ENCODE results near the gene NGEF.
"Not testable (repeated sequence)": the region's sequence is repeated elsewhere in the genome, so short reads cannot be mapped to it uniquely, and the experiment has no call there.

NGEF gene

DNA sequence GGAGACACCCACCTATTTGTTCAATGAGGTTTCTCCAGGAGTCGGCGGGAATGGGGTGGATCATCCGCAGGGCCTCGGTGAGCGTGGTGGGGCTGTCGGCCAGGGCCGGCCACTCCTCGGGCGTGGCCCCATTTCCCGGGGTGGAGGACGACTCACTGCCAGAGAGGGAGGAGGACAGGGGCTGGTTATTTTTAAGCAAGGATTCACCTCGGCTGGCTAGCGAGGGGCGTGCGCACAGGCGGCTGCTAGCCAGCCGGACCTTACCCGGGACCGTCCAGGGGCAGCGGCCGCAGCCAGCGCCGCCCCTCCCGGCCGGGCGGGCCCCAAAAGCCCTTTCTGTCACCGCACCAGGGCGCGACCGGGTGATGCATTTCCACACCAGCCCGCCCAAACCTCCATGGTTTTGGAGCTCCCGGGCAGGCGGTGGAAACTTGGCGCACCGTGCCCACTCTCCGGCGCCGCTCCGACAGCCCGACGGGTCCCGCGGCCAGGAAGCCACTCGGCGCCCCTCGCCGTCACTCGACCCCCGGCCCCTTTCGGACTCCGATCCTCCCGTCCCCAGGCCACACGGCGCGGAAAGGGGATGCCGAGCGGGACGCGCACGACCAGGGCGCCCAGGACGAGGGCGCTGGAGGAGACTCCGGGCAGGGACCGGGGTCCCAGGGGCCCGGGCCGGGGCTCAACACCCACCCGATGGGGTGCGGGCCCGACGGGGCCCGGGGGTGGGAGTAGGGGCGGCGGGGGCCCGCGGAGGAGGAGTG, 85.8 kb downstream of the NGEF start:
- no peak for DNase-seq (ENCODE audit: low read depth in 2 of 2)

DNA sequence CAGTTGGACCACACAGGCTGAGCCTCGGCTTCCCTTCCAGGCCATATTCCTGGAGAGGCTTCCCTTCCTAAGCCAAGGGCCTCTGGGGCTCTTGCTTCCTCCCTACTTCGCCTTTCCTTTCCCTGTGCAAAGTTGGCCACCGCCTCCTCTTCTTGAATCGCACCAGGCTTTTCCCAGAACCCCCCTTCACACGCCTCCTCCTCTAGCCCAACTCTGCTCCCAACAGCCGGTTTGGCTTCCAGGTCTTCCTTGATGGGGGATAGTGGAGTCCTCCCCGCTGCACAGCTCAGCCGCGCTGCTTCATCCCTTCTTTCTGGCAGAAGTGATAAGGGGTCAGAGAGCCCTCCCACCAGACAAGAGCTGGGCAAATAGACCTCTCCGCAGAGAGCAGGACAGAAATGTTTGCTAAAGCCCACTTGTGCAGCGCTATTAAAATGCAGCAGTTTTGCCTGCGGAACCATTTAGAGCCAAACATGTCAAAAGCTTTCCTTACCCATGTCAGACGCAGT, 86.6 kb downstream of the NGEF start:
- DNase-seq (ENCODE audit: low read depth in 2 of 2) = no peak

DNA sequence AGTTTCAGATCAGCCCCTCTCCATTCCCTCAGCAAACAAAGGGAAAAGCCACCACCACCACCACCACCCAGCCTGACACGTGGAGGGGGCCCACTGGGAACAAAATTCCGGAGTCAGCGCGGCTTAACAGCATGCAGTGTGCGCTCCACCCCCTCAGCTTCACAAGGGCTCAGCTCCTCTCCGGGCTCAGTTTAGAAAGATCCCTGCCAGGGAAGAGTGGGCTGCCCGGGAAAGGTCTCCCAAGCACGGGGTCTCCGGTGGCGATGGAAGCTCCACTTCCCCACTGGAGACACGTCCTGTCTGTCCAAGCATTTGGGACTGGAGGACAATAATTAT, 87.3 kb downstream of the NGEF start:
- no peak for DNase-seq (ENCODE audit: low read depth in 2 of 2)

DNA sequence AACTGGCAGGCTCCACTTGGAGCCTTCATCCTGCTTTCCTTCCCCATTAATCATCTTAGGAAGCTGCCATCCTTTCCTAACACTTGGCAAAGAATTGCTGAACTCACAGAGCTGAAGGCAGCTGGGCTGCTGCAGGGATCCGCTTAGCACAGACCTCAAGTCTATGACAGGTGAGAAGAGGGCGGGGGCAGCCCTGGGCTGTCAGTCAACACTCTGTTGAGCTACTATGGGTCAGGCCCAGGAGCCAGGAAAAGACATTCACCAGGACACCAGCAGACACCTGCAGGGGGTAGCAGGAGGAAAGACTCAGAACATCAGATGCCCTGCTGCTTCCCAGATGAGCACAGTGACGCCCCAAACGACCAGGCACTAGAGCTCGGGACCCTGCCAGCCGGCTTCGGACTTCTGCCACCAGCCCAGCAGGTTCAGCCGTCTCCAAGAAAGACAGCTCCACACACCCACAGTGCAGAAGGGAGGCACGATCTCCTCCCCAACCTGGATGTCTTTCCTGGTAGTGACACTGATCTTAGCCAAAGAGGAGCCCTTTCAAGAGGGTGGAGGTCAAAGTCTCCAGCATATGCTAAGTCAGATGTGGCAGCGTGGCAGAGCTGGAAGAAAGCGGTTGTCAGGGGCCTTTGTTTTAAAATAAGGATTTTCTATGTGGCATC, 87.8 kb downstream of the NGEF start:
- DNase-seq (ENCODE audit: low read depth in 2 of 2) = no peak

DNA sequence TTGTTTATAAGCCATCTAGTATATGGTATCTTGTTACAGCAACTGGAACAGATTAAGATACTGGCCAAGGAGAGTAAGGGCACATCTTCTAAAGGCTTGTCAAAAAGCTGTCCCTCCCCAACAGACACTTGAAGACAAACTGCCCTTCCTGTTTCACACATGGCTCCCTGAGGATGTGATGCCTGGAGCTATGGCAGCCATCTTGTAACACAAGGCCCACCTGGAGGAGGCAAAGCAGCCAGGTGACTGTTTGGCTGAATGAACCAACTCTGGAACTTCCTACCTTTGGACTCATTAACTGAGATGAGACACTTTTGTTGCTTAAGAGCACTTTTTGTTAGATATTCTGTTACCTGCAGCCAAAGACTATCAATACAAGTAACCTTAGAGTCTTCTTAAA, 88.6 kb downstream of the NGEF start:
- DNase-seq (ENCODE audit: low read depth in 2 of 2) = no peak

DNA sequence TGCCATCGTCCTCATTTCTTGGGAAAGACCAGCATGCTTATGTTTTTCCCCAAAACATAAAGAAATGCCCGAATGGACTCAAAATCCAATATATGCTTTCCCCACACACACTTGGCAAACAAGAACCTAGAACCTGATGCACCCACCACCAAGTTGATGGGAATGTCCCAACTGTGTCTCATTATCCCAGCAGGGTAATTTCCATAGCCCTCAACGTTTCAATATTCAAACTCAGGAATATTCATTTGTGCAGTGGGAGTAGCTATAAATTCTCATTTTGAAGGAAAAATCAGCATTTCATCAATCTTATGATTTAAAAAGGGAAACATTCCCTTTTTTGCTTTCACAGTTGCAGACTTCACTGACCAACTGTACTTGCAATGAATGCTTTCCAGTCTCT, 92.3 kb downstream of the NGEF start:
- no peak for DNase-seq (ENCODE audit: low read depth in 2 of 2)

DNA sequence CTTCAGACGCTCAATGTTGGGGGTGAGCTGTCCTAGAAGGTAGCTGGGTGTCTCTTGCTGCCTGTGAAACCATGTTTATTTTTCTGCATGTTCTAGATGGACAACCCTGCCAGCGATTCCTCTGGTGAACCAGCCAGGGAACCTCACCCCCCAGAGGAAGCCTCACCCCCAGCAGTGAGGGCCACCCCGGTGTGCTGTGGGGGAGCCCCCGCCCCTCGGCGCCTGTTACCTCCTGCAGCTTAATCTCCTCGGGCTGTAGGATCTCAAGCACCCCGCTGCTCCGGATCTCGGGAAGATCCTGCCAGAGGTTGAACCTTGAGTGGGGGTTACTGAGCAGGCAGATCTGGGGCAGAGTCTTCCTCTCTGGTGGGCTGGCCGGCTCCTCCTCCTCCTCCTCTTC, 93.0 kb downstream of the NGEF start:
- no peak for DNase-seq (ENCODE audit: low read depth in 2 of 2)

DNA sequence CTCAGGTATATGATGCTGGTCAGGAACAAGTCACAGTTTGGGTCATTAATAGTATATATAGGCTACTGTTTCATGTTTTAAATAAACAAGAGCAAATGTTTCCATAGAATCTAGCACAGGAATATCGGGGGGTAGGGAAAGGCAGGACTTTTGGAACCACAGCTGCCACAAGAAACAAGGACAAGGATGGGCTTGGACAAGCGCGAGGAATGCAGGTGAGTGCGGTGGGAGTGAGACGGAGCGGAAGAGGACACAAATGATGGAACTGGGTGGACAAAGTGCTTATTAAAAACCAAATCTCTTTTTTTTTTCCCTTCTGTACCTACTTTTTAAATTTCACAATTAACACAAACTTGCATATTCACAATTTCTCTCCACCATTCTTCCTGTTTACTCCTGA, 93.9 kb downstream of the NGEF start:
- no peak for DNase-seq (ENCODE audit: low read depth in 2 of 2)

DNA sequence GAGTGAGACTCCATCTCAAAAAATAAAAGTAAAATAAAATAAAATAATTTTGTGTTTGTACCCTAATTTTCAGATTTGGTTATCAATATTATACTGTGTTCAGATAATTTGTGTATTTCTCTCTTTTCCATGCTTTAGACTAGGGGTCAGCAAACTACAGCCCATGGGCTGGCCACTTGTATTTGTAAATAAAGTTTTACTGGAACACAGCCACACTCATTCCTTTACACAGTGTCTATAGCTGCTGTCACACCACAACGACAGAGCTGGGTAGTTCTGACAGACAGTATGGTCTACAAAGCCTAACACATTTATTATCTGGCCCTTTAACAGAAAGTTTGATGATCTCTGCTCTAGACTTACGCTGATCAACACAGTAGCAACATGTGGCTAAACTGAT, 99.2 kb downstream of the NGEF start:
- DNase-seq (ENCODE audit: low read depth in 2 of 2) = no peak

DNA sequence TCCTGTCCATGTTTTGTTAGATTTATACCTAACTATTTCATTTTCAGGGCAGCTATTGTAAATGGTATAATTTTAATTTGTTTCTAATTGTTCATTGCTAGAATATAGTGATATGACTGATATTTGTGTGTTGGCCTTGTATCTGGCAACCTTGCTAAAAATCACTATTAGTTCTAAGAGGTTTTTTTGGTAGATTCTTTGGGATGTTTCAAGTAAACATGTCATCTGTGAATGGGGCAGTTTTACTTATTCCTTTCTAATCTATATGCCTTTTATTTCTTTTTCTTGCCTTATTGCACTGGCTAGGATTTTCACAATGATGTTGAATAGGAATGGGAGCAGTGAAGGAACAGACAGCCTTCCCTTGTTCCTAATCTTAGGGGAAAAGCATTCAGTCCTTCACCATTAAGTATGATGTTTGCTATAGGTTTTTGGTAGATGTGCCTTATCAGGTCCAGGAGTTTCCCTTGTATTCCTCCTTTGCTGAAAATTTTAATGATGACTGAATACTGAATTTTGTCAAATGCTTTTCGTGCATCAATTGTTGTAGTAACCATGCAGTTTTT, 101.3 kb downstream of the NGEF start:
- DNase-seq (ENCODE audit: low read depth in 2 of 2) = no peak

DNA sequence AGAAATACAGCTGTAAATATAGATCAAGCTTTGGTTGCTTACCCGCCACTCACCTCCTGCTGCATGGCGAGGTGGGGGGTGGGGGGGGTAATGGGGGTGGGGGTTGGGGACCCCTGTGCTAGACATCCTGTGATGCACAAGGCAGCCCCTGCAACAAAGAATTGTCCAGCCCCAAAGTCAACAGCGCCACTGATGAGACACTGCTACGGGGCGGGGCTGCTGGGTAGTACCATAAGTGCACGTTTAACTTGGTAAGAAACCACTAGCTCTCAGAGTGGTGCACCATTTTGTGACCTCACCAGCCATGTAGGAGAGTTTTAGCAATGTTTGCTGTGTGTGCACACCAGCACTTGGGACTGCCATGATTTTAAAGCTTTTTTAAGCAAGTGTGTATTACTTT, 102.7 kb downstream of the NGEF start:
- no peak for DNase-seq (ENCODE audit: low read depth in 2 of 2)

DNA sequence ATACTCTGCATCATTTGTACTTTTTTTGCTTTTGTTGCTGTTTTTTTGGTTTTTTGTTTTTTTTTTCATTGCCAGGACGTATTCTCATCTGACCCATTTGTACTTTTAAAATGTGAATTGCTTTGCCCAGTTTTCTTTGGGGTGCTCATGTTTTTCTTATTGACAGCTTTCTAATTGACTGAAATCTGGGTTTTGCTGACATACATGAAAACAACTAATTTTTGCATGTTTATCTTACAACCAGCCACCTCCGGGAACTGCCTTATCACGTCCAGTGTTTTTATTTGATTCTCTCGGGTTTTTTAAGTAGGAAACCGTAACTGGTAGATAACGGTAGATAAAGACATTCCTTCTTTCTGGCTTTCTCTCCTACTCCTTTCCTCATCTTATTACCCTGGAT, 104.4 kb downstream of the NGEF start:
- no peak for DNase-seq (ENCODE audit: low read depth in 2 of 2)

DNA sequence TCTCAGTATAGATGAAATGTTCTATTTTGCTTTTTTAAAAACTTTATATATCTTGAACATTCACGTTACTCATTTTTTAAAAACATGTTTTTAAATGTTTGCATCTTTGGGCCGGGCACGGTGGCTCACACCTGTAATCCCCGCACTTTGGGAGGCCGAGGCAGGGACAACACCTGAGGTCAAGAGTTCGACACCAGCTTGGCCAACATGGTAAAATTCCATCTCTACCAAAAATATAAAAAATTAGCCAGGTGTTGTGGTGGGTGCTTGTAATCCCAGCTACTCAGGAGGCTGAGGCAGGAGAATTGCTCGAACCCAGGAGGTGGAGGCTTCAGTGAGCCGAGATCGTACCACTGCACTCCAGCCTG, 105.4 kb downstream of the NGEF start:
- DNase-seq (ENCODE audit: low read depth in 2 of 2) = not testable (repeated sequence)

DNA sequence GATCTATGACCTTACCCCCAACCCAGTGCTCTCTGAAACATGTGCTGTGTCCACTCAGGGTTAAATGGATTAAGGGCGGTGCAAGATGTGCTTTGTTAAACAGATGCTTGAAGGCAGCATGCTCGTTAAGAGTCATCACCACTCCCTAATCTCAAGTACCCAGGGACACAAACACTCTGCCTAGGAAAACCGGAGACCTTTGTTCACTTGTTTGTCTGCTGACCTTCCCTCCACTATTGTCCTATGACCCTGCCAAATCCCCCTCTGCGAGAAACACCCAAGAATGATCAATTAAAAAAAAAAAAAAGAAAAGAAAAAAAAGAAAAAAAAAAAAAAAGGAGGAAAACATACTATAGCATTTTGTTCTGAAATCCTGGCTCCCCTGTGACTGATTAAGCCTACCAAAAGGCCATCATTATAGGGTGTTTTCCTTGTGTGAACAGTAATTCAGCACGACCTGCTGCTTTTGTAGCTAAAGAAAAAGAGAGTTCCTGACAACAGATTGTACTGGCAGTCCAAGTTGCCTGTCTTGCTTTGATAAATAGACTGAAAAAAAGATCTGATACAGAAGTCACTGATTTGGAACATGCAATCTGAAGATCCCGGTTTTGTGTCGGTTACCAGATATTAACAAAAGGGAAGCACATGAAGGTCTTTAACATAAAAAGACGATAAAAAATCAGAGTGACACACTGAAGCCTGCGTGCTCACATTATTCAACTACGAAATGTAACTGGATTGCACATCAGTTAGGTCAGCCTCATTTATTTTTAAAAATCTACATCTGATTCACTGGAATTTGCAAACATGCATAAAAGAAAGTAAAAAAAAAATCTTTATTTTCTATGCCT, 106.0 kb downstream of the NGEF start:
- DNase-seq (ENCODE audit: low read depth in 2 of 2) = not testable (repeated sequence)

DNA sequence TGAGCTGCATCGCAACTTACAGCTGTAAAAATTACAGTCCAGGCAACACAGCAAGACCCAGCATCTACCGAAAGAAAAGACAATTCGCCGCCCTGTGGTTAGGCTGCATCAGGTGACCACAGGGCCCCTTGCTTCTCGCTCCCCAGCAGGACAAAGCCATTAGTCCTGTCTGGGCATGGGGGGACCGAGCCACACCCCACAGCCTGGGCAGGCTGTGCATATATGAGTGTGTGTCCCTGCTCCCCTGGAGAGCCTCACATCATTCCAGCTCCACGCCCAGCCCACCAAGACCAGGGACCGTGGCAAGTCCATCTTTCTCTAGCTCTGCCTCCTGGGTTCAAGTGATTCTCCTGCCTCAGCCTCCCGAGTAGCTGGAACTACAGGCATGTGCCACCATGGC, 109.1 kb downstream of the NGEF start:
- no peak for DNase-seq (ENCODE audit: low read depth in 2 of 2)

DNA sequence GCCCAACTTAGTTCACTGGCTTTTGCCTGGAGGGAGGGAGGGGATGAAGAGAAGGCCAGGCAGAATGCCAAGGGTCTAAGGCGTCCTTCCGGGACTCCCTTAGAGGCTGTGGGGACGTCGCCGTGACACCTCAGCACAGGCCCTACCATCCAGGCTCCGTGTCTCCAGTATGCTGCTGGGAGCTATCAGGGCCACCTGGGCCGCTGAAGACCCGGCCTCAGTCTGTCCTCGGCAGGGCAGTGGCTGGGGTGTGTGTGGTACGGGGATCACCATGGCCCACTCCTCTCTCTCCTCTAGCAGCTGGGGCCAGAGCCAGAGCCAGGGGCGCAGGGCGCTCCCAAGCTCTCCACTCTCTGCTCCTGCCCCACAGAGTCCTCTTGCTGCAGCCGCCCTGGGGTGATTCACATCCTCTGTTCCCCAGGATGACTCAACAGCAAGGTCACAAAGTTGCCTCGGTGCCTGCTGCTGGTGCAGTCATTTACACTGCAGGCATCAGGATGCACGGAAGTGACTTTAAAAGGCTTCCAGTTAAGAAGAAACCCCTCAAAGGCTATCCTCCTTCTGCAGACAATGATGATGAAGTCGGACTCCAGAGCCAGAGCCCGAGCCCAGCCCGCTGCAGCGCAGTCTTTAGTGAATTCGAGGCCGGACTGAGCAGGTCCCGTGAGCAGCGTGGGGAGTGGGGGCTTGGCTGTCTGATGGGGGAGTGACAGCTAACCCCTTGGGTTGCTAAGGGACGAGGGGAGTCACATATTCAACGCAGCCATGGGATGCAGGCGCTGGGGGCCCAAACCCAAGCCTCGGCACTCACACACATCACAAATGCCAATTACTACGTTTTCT, 111.1 kb downstream of the NGEF start:
- no peak for DNase-seq (ENCODE audit: low read depth in 2 of 2)

DNA sequence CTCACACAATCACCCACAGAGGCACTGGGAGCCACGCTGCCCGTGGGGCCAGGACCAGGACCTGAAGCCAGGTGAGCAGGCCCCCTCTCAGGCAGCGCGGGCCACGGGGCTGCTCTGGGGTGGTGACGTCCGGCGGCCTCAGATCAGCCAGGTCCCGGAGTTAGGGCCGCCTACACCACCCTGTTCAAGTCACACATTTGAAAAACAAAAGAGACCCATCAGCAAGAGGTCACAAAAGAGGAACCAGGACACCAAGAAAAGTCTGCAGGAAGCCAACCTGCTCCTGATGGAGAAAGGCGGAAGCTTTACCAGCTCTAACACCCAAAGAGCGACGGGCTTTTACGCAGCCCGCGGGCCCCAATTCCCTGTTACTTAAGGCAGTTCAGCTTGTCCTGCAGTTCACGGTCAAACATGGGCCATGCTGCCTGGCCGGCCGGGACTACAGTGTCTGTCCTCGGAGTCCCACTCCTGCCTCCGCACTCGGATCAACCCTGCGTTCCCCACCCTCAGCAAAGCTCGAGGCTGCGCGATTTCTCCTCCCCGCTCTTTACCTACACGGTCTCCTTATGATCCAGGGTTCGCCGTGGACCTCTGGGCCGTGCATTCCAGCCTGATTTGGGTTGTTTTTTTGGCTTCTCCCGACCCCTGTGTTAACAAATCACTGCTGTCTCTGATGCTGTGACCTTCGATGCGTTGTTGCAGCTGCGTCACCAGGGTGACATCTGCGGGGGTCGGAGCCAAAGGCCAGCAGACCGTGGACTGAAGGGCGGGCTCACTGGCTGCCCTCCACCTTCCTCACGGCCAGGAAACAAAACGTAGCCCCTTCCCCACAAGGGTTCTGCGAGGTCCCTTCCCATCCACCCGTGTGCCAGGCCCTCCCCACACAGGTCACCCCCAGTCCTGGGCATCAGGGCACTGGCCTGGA, 112.0 kb downstream of the NGEF start:
- no peak for DNase-seq (ENCODE audit: low read depth in 2 of 2)

DNA sequence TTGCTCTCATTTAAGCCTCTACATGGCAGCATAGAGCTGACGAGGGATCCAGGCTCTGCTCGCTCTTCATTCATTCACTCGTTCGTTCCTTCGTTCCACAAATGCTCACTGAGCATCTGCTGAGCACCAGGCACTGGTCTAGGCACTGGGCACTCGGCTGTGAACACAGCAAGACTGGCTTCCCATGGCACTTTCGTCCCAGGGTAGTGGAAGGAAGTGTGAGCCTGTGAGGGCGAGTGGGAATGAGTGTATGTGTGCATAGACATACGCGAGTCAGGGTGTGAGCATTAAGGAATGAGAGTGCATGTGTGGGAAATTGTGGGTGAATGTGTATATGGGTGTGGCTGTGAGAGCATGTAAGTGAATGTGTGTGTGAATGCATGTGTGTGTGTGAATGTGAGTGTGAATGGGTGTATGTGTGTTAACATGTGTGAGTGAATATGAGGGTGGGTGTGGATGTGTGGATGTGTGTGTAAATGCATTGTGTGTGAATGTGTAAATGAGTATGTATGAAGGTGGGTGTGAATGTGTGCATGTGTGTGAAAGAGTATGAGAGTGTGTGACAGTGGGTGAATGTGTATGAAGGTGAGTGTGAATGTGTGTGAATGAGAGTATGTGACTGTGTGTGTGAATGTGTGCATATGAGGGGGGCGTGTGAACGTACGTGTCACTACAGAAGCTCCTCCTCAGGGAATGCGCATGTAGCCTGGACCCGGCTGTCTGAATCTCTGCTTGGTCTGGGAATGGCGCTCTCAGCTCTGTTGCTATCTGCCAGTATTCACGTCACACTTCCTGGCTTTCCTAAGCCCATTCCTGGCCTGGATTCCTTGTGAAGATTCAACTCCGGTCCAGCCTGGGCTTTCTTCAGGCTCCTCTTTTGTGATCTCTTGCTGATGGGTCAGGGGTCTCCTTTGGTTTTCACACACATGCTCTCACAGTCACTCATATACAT, 114.2 kb downstream of the NGEF start:
- DNase-seq (ENCODE audit: low read depth in 2 of 2) = no peak
